HCT116 (cell line): Measurements from ENCODE around the gene NCR3LG1. TPM values are rescaled to one million over a fixed set of nuclear protein-coding genes. Genes with fewer than 3 reads are reported as not detected.

Source experiments
- ATAC-seq: fragments of 200-7000 bp; cut with Tn5 transposase; 2 replicates; pipeline ENCODE4 v1.9.1; 2020; ENCODE audit warnings: mild to moderate bottlenecking, moderate library complexity
- BruUV-seq: library from RNA; stranded (reverse); fragments of 400-500 nt; replicated peaks from 2 replicates; lab custom pipeline; 2021; lab: Mats Ljungman, UMichigan
- CTCF ChIA-PET: fragments of 300-600 bp; sonication (Branson Sonifier 250); formaldehyde crosslinking; loops from one replicate; lab custom pipeline; 2021; ENCODE audit warnings: antibody characterized with exemption; lab: Charles Lee
- POLR2A ChIA-PET: fragments of 300-600, 350-600 bp; sonication (Branson Sonifier 250); formaldehyde crosslinking; loops from one replicate; lab custom pipeline; 2021; ENCODE audit warnings: antibody characterized with exemption; lab: Charles Lee
- RAD21 ChIA-PET, 2 experiments: fragments of 300-600 bp; sonication (Branson Sonifier 250); formaldehyde crosslinking; loops; one replicate each; lab custom pipeline; 2023; ENCODE audit warnings: low total read pairs in 2 of 2; ENCODE audit not compliant: uncharacterized antibody in 2 of 2, unreplicated experiment in 2 of 2, low non-redundant PET in 1 of 2; lab: Charles Lee
- DNase-seq: peaks from one replicate; pipeline ENCODE4 v3.0.0-alpha.2; 2010; ENCODE audit warnings: low read depth, low spot score
- H2AFZ ChIP-seq: fragments of 200-600 bp; shearing (Covaris generic), sonication (generic); 2 replicates; pipeline ENCODE4 v1.6.1; 2017; ENCODE audit warnings: low read depth, mixed run types, mixed read lengths, antibody characterized with exemption, low read length; ENCODE audit not compliant: poor library complexity, severe bottlenecking
- H3K27ac ChIP-seq: 2 replicates; pipeline ENCODE4 v1.5.1; 2012; ENCODE audit warnings: low read depth, low read length
- H3K27me3 ChIP-seq: fragments of 200-600 bp; sonication (generic); 2 replicates; pipeline ENCODE4 v1.6.1; 2016; ENCODE audit warnings: mixed run types, low read length, mixed read lengths; ENCODE audit not compliant: insufficient read depth
- H3K36me3 ChIP-seq, 2 experiments: fragments of 200-500 bp in 1 of 2; fragments of 200-600 bp in 1 of 2; sonication (Bioruptor generic) in 1 of 2; sonication (generic) in 1 of 2; 2 replicates each; pipeline versions ENCODE4 v1.5.1 to v1.6.1; 2014 to 2016; ENCODE audit warnings: low read length in 2 of 2, inconsistent platforms in 1 of 2, mixed read lengths in 1 of 2, mixed run types in 1 of 2; ENCODE audit not compliant: insufficient read depth in 2 of 2, control insufficient read depth in 1 of 2
- H3K4me1 ChIP-seq, 2 experiments: fragments of 200-600 bp in 1 of 2; sonication (generic) in 1 of 2; 2 replicates each; pipeline versions ENCODE4 v1.5.1 to v1.6.1; 2012 to 2017; ENCODE audit warnings: low read length in 2 of 2, inconsistent platforms in 1 of 2, mild to moderate bottlenecking in 1 of 2, mixed read lengths in 1 of 2, mixed run types in 1 of 2, moderate library complexity in 1 of 2; ENCODE audit not compliant: insufficient read depth in 2 of 2, control insufficient read depth in 1 of 2
- H3K4me2 ChIP-seq: fragments of 200-600 bp; sonication (generic); 2 replicates; pipeline ENCODE4 v1.6.1; 2017; ENCODE audit warnings: mixed run types, low read length, mixed read lengths
- H3K4me3 ChIP-seq, 2 experiments: fragments of 200-600 bp in 1 of 2; sonication (generic) in 1 of 2; replicated peaks in 1 of 2; 2 replicates each; pipeline ENCODE4 v1.5.1; 2011 to 2016; ENCODE audit warnings: low read length in 2 of 2, control low read depth in 1 of 2, low read depth in 1 of 2, mild to moderate bottlenecking in 1 of 2, mixed read lengths in 1 of 2, mixed run types in 1 of 2
- H3K79me2 ChIP-seq: fragments of 200-600 bp; sonication (generic); 2 replicates; pipeline ENCODE4 v1.6.1; 2017; ENCODE audit warnings: mild to moderate bottlenecking, mixed run types, low read length, moderate library complexity, mixed read lengths; ENCODE audit not compliant: insufficient read depth
- H3K9ac ChIP-seq: fragments of 200-600 bp; sonication (generic); 2 replicates; pipeline ENCODE4 v1.6.1; 2016; ENCODE audit warnings: low read length, mixed read lengths
- H3K9me2 ChIP-seq: fragments of 200-600 bp; sonication (generic), shearing (Covaris generic); 2 replicates; pipeline ENCODE4 v1.6.1; 2017; ENCODE audit warnings: mixed run types, mild to moderate bottlenecking, moderate library complexity; ENCODE audit not compliant: insufficient read depth
- H3K9me3 ChIP-seq, 2 experiments: fragments of 200-500 bp in 1 of 2; fragments of 200-600 bp in 1 of 2; sonication (Bioruptor generic) in 1 of 2; sonication (generic) in 1 of 2; 2 replicates each; pipeline ENCODE4 v1.6.1; 2014 to 2017; ENCODE audit warnings: low read length in 2 of 2, mixed read lengths in 2 of 2, inconsistent platforms in 1 of 2, low read depth in 1 of 2, mild to moderate bottlenecking in 1 of 2, mixed run types in 1 of 2, moderate library complexity in 1 of 2; ENCODE audit not compliant: control insufficient read depth in 1 of 2, insufficient read depth in 1 of 2
- H4K20me1 ChIP-seq: fragments of 200-600 bp; sonication (generic), shearing (Covaris generic); 2 replicates; pipeline ENCODE4 v1.6.1; 2017; ENCODE audit warnings: mixed run types, mild to moderate bottlenecking, moderate library complexity; ENCODE audit not compliant: insufficient read depth
- ATF3 ChIP-seq: IDR thresholded peaks from 2 replicates; pipeline ENCODE4 v1.6.1; 2012
- CBX3 ChIP-seq: IDR thresholded peaks from 2 replicates; pipeline ENCODE4 v1.6.1; 2012; ENCODE audit warnings: low read depth
- CEBPB ChIP-seq: IDR thresholded peaks from 2 replicates; pipeline ENCODE4 v1.6.1; 2012; ENCODE audit warnings: low read depth
- CTCF ChIP-seq, 3 experiments: fragments of 200-600 bp in 1 of 3; sonication (generic) in 1 of 3; IDR thresholded peaks in 2 of 3; conservative IDR thresholded peaks in 1 of 3; 2 replicates each; pipeline ENCODE4 v1.5.1; 2012 to 2017; ENCODE audit warnings: low read depth in 2 of 3, low read length in 2 of 3, antibody characterized with exemption in 1 of 3, borderline replicate concordance in 1 of 3, control low read depth in 1 of 3, mild to moderate bottlenecking in 1 of 3, mixed read lengths in 1 of 3, mixed run types in 1 of 3, moderate library complexity in 1 of 3; ENCODE audit not compliant: insufficient read depth in 1 of 3
- EGR1 ChIP-seq: IDR thresholded peaks from 2 replicates; pipeline ENCODE4 v1.6.1; 2012; ENCODE audit warnings: low read depth
- ELF1 ChIP-seq: IDR thresholded peaks from 2 replicates; pipeline ENCODE4 v1.6.1; 2012; ENCODE audit warnings: low read depth, borderline replicate concordance
- EZH2 ChIP-seq: fragments of 200-600 bp; sonication (generic); IDR thresholded peaks from 2 replicates; pipeline ENCODE4 v1.6.1; 2017; ENCODE audit warnings: antibody characterized with exemption, mixed run types
- FOSL1 ChIP-seq: IDR thresholded peaks from 2 replicates; pipeline ENCODE4 v1.6.1; 2012; ENCODE audit warnings: low read depth
- POLR2A ChIP-seq: IDR thresholded peaks from 2 replicates; pipeline ENCODE4 v1.7.0; 2011; ENCODE audit warnings: borderline replicate concordance; ENCODE audit not compliant: insufficient read depth, insufficient read length; ENCODE audit errors: extremely low read depth
- POLR2AphosphoS5 ChIP-seq: IDR thresholded peaks from 2 replicates; pipeline ENCODE4 v1.6.1; 2011; ENCODE audit warnings: mild to moderate bottlenecking, low read depth, low read length, moderate library complexity
- SIN3A ChIP-seq: IDR thresholded peaks from 2 replicates; pipeline ENCODE4 v1.6.1; 2012; ENCODE audit warnings: low read depth
- SP1 ChIP-seq: IDR thresholded peaks from 2 replicates; pipeline ENCODE4 v1.6.1; 2012; ENCODE audit warnings: low read depth
- TCF7L2 ChIP-seq: IDR thresholded peaks from 2 replicates; pipeline ENCODE4 v1.7.0; 2011; ENCODE audit warnings: borderline replicate concordance, inconsistent platforms; ENCODE audit not compliant: insufficient read depth, insufficient read length; ENCODE audit errors: extremely low read depth
- YY1 ChIP-seq: IDR thresholded peaks from 2 replicates; pipeline ENCODE4 v1.6.1; 2011; ENCODE audit warnings: low read length, low read depth, moderate library complexity, mild to moderate bottlenecking; ENCODE audit not compliant: insufficient replicate concordance; ENCODE audit errors: extremely low read depth
- ZBTB33 ChIP-seq: IDR thresholded peaks from 2 replicates; pipeline ENCODE4 v1.6.1; 2011; ENCODE audit warnings: mild to moderate bottlenecking, low read length, moderate library complexity; ENCODE audit not compliant: insufficient replicate concordance; ENCODE audit errors: extremely low read depth
- ZFX ChIP-seq: fragments of 450-650 bp; IDR thresholded peaks from 2 replicates; pipeline ENCODE4 v1.6.1; 2017
- ZNF274 ChIP-seq: fragments of 200-500 bp; sonication (Bioruptor generic); IDR thresholded peaks from 2 replicates; pipeline ENCODE4 v1.6.1; 2014; ENCODE audit warnings: mild to moderate bottlenecking, low read depth, low read length, inconsistent platforms
- intact Hi-C: fragments of 100-400 bp; cut with micrococcal nuclease; formaldehyde crosslinking; loops from 2 replicates; pipeline ENCODE4 v1.10.0; 2022
- total RNA-seq: library from RNA; stranded (reverse); gene quantifications from one replicate; pipeline ENCODE4 v1.2.1, GENCODE V29; 2021; ENCODE audit not compliant: unreplicated experiment
- TF ChIP-seq, protein P1 (sequence below): IDR thresholded peaks from 2 replicates; pipeline ENCODE4 v1.6.1; 2012; ENCODE audit warnings: low read depth

Gene NCR3LG1
- total RNA-seq, 1 experiment from 2014 or later: 1.5 TPM

GRCh38 chr11:17343257-17343656 lies 8.3 kb upstream of the NCR3LG1 start:
- BruUV-seq: no TSS peak
- DNase-seq: no peak
- POLR2A ChIA-PET: no interaction called here

More at GRCh38 chr11:17343257-17343656, 8.3 kb upstream of the NCR3LG1 start:
- intact Hi-C loops: no loop called here
- CTCF ChIA-PET: no interaction called here
- no peaks in the 10 kb centered on the region for H3K27me3 ChIP-seq
- H2AFZ ChIP-seq: no peak overlapping the region
- no peak overlapping the region for H3K4me3 ChIP-seq
- no peaks in the 10 kb centered on the region for H3K36me3 ChIP-seq
- RAD21 ChIA-PET: no interaction called here
- peak overlapping the region; percentile 52 for H3K4me2 ChIP-seq
- no peak overlapping the region for H3K27ac ChIP-seq
- no peaks in the 10 kb centered on the region for H3K9me3 ChIP-seq
- H3K4me1 ChIP-seq: peaks cover 3 to 12% of the 10 kb centered on the region in 2 experiments; a peak in 3 of 4 replicates
- H3K9ac ChIP-seq: no peak overlapping the region
- no peaks in the 10 kb centered on the region for H3K79me2 ChIP-seq
- no peak for ATAC-seq
- 0 out of 2 replicates have a peak, but pooled peaks cover 3% of the 10 kb centered on the region for H3K9me2 ChIP-seq
- H4K20me1 ChIP-seq: no peaks in the 10 kb centered on the region
- TF ChIP-seq FOSL1 (no peak), CEBPB (no peak), CTCF (IDR thresholded peaks at IDR 0.05 in 2 of 3, conservative IDR thresholded peaks at IDR 0.05 in 1 of 3; ENCODE audit: borderline replicate concordance in 1 of 3, insufficient read depth in 1 of 3, low read depth in 2 of 3, low read length in 2 of 3) (no peak), EZH2 (no peak), SP1 (no peak), ZFX (no peak), ATF3 (no peak), POLR2A (no peak), ELF1 (no peak), ZNF274 (no peak), CBX3 (no peak), POLR2AphosphoS5 (no peak), TCF7L2 (no peak), EGR1 (no peak), YY1 (no peak), ZBTB33 (no peak), SIN3A (no peak)
- TF ChIP-seq, protein P1, sequence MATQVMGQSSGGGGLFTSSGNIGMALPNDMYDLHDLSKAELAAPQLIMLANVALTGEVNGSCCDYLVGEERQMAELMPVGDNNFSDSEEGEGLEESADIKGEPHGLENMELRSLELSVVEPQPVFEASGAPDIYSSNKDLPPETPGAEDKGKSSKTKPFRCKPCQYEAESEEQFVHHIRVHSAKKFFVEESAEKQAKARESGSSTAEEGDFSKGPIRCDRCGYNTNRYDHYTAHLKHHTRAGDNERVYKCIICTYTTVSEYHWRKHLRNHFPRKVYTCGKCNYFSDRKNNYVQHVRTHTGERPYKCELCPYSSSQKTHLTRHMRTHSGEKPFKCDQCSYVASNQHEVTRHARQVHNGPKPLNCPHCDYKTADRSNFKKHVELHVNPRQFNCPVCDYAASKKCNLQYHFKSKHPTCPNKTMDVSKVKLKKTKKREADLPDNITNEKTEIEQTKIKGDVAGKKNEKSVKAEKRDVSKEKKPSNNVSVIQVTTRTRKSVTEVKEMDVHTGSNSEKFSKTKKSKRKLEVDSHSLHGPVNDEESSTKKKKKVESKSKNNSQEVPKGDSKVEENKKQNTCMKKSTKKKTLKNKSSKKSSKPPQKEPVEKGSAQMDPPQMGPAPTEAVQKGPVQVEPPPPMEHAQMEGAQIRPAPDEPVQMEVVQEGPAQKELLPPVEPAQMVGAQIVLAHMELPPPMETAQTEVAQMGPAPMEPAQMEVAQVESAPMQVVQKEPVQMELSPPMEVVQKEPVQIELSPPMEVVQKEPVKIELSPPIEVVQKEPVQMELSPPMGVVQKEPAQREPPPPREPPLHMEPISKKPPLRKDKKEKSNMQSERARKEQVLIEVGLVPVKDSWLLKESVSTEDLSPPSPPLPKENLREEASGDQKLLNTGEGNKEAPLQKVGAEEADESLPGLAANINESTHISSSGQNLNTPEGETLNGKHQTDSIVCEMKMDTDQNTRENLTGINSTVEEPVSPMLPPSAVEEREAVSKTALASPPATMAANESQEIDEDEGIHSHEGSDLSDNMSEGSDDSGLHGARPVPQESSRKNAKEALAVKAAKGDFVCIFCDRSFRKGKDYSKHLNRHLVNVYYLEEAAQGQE: no peak
